Breast epithelium (tissue), 3 donors: Measurements from ENCODE around the gene ZNF536.

Experiments used
- CTCF ChIP-seq, 3 donors: fragments of 450-650 bp; IDR thresholded peaks; one replicate each; pipeline ENCODE4 v1.5.1; 2016 to 2017; ENCODE audit warnings: antibody characterized with exemption in 3 of 3, mild to moderate bottlenecking in 3 of 3, moderate library complexity in 3 of 3
- POLR2A ChIP-seq: fragments of 450-650 bp; IDR thresholded peaks from one replicate; pipeline ENCODE4 v1.6.1; 2016; ENCODE audit warnings: antibody characterized with exemption, mild to moderate bottlenecking, moderate library complexity

- TF ChIP-seq CTCF (IDR thresholded peaks at IDR 0.05): no peak
- TF ChIP-seq POLR2A: no peak
Measured at GRCh38 chr19:30333291-30334065, 38.7 kb upstream of the ZNF536 start.
